Fibroblast of pulmonary artery (primary cell): Measurements from ENCODE around the gene ENTPD2.
"Not testable (repeated sequence)": the region's sequence is repeated elsewhere in the genome, so short reads cannot be mapped to it uniquely, and the experiment has no call there.

Experiments
- DNase-seq: peaks from one replicate; pipeline ENCODE4 v3.0.0-alpha.2; 2010; ENCODE audit warnings: low read depth
- H3K4me3 ChIP-seq: replicated peaks from 2 replicates; pipeline ENCODE4 v1.5.1; 2011; ENCODE audit warnings: low read depth, mild to moderate bottlenecking, control low read depth, low read length, moderate library complexity
- CTCF ChIP-seq: IDR thresholded peaks from 2 replicates; pipeline ENCODE4 v1.5.1; 2011; ENCODE audit warnings: mild to moderate bottlenecking, control low read depth, low read length, inconsistent platforms; ENCODE audit errors: missing control alignments

The ENTPD2 gene

DNA sequence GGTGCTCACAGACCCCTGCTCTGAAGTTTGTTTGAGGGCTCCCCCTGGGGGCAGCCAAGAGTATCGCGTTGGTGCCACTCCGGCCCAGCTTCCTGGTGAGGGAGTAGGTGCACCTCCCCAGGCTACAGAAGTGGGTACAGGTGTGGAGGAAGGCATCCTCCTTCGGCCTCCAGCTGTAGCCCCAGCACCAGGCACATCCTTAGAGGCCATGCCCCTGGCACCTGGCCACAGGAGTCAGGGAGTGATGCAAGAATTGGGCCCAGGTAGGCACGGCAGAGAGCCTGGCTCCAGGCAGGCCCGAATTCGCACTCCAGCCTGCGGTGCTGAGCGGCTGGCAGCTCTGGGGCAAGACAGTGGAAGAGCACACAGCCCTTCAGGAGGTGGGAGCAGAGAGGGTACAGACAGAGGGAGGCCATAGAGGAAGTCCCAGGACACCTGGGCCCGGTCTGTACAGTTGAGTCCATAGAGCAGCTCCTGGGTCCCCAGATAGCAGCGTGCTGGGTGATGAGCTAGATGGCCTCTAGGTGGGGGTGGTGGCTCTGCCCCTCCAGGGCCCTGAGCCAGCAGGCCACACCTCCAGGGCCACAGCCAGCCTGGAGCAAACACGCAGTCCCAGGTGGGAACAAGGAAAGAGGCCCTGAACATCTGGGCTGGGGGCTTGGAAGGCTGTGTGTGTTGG, 14.1 kb upstream of the ENTPD2 start:
- peak; percentile 82 for TF ChIP-seq CTCF
- DNase-seq = peak; percentile 83
- H3K4me3 ChIP-seq = no peak overlapping the region

- TF ChIP-seq CTCF = no peak
Observed at GRCh38 chr9:137066096-137066861, 12.4 kb upstream of the ENTPD2 start.

DNA sequence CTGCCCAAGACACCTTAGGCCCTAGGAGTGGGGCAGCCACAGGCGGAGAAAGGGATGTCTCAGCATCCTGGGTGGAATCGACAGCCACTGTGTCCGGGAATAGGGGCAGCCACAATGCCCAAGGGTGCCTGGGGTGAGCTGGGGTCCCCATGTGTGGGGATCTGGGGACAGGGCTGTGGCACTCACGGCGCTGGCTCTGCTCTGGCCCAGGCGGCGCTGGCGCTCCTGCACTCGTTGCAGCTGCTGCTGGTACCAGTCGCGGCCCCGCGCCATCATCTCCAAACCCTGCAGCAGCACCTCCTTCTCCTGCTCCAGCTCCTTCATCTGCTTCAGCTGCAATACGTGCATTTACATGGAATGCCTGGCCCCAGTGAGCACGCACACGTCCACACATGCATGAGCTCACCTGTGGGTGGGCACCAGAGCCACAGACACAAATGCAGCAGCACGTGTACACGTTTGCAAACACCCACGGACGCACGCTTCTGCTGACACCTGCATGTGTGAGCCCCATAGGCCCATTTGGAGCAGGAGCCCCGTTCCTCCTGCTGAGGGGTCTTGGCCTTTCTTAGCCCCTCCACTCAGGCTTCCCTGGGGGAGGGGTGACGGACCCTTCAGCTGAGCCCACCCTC, 11.6 kb upstream of the ENTPD2 start:
- TF ChIP-seq CTCF = no peak
- H3K4me3 ChIP-seq = no peak overlapping the region
- DNase-seq = no peak

More at GRCh38 chr9:137066096-137066861, 12.4 kb upstream of the ENTPD2 start:
- DNase-seq = no peak
- H3K4me3 ChIP-seq = no peak overlapping the region

DNA sequence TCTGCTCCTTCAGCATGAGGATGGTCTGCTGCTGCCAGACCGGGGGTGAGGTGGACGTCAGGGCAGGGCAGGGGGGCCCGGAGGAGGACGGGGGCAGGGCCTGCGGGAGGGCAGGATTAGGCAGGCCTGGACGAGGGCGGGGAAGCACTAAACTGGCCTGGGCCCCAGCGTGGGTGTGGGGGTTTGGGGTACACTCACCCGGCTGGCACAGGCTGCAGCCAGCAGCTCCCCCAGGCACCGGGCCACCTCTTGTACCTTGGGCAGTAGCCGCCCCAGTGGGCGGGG, 11.0 kb upstream of the ENTPD2 start:
- DNase-seq = no peak
- no peak for TF ChIP-seq CTCF
- H3K4me3 ChIP-seq = no peak overlapping the region

- DNase-seq = peak; percentile 51
- peak; percentile 79 for TF ChIP-seq CTCF
- no peak overlapping the region for H3K4me3 ChIP-seq
Observed at GRCh38 chr9:137064027-137064879, 10.4 kb upstream of the ENTPD2 start.

GRCh38 chr9:137063311-137064026, 9.6 kb upstream of the ENTPD2 start:
- TF ChIP-seq CTCF = no peak
- DNase-seq = no peak
- no peak overlapping the region for H3K4me3 ChIP-seq

DNA sequence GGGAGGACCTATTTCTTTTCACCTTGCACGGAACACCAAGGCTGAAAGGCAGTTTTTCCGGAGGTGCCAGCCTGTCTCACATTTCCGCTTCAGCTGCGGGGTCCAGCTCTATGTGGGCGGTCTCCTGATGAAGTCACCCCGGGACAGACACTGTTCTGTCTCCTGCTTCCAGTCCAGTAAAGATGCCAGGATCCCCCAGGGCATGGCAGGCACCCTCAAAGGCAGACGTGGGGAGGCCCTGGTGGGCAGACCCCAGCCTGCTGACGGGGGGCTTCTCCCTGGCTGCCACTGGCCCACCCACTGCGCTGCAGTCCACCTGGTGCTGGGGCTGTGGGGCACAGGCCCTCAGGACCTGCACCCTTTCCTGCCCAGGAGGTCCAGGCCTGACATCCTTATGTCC, 8.9 kb upstream of the ENTPD2 start:
- not testable (repeated sequence) for DNase-seq, H3K4me3 ChIP-seq
